GM23338 (cell line): ENCODE measurements around the gene EIF4EBP3. TPM values are rescaled to one million over a fixed set of nuclear protein-coding genes. Genes with fewer than 3 reads are reported as not detected.
"Not testable (repeated sequence)": the region's sequence is repeated elsewhere in the genome, so short reads cannot be mapped to it uniquely, and the experiment has no call there.

ENCODE experiments used
- ATAC-seq: fragments of 200-7000 bp; cut with Tn5 transposase; 3 replicates; pipeline ENCODE4 v1.9.1; 2020
- DNase-seq: peaks from one replicate; pipeline ENCODE4 v3.0.0-alpha.2; 2015; ENCODE audit warnings: low spot score
- H2AFZ ChIP-seq: fragments of 200-600 bp; sonication (generic); 2 replicates; pipeline ENCODE4 v1.8.0; 2016; ENCODE audit warnings: antibody characterized with exemption, mild to moderate bottlenecking, moderate library complexity
- H3F3A ChIP-seq: fragments of 200-600 bp; sonication (generic); replicated peaks from 2 replicates; pipeline ENCODE4 v1.8.0; 2017; ENCODE audit warnings: antibody characterized with exemption, mixed run types, low read depth
- H3K27ac ChIP-seq: fragments of 200-600 bp; sonication (generic); 2 replicates; pipeline ENCODE4 v1.6.1; 2016; ENCODE audit warnings: low read depth
- H3K27me3 ChIP-seq: fragments of 200-600 bp; sonication (generic); 2 replicates; pipeline ENCODE4 v1.8.0; 2016; ENCODE audit warnings: mild to moderate bottlenecking, mixed run types, moderate library complexity; ENCODE audit not compliant: insufficient read depth
- H3K36me3 ChIP-seq: fragments of 200-600 bp; sonication (generic); 2 replicates; pipeline ENCODE4 v1.8.0; 2016; ENCODE audit warnings: mild to moderate bottlenecking; ENCODE audit not compliant: insufficient read depth
- H3K4me1 ChIP-seq: fragments of 200-600 bp; sonication (generic); 2 replicates; pipeline ENCODE4 v1.8.0; 2016; ENCODE audit warnings: mild to moderate bottlenecking, moderate library complexity; ENCODE audit not compliant: insufficient read depth
- H3K4me2 ChIP-seq: fragments of 200-600 bp; sonication (generic); 2 replicates; pipeline ENCODE4 v1.7.1; 2017; ENCODE audit warnings: mixed run types
- H3K4me3 ChIP-seq: fragments of 200-600 bp; sonication (generic); 2 replicates; pipeline ENCODE4 v1.6.1; 2016; ENCODE audit warnings: mixed run types
- H3K79me2 ChIP-seq: fragments of 200-600 bp; sonication (generic); replicated peaks from 2 replicates; pipeline ENCODE4 v1.8.0; 2017; ENCODE audit warnings: mild to moderate bottlenecking; ENCODE audit not compliant: insufficient read depth
- H3K9me2 ChIP-seq: fragments of 200-600 bp; sonication (generic); 2 replicates; pipeline ENCODE4 v1.8.0; 2017; ENCODE audit not compliant: insufficient read depth
- H4K20me1 ChIP-seq: fragments of 200-600 bp; sonication (generic); replicated peaks from 2 replicates; pipeline ENCODE4 v1.8.0; 2017; ENCODE audit warnings: mild to moderate bottlenecking; ENCODE audit not compliant: insufficient read depth
- H3K27ac Mint-ChIP-seq: 2 replicates; pipeline ENCODE4 v1.8.0; 2020; ENCODE audit warnings: inconsistent platforms, mild to moderate bottlenecking, moderate library complexity, mixed read lengths
- H3K27me3 Mint-ChIP-seq: 3 replicates; pipeline ENCODE4 v1.8.0; 2022; ENCODE audit warnings: low read depth, mild to moderate bottlenecking, moderate library complexity, mixed read lengths, inconsistent platforms; ENCODE audit not compliant: insufficient read depth, poor library complexity
- H3K36me3 Mint-ChIP-seq: 3 replicates; pipeline ENCODE4 v1.8.0; 2021; ENCODE audit warnings: low read depth, mild to moderate bottlenecking, inconsistent platforms, moderate library complexity, mixed read lengths
- H3K4me1 Mint-ChIP-seq: 3 replicates; pipeline ENCODE4 v1.8.0; 2020; ENCODE audit warnings: mild to moderate bottlenecking, inconsistent platforms, mixed read lengths
- H3K4me3 Mint-ChIP-seq: 3 replicates; pipeline ENCODE4 v1.8.0; 2021; ENCODE audit warnings: moderate library complexity, mild to moderate bottlenecking, inconsistent platforms, mixed read lengths
- H3K9me3 Mint-ChIP-seq: 3 replicates; pipeline ENCODE4 v1.8.0; 2020; ENCODE audit warnings: moderate library complexity, mild to moderate bottlenecking, inconsistent platforms, mixed read lengths
- CREB1 ChIP-seq: fragments of 250-450 bp; sonication (Bioruptor Pico); IDR thresholded peaks from 2 replicates; pipeline ENCODE4 v1.5.0; 2020; ENCODE audit warnings: low read depth, mild to moderate bottlenecking, moderate library complexity
- JUNB ChIP-seq: IDR thresholded peaks from one replicate; pipeline ENCODE4 v1.6.1; 2016; ENCODE audit warnings: antibody characterized with exemption; ENCODE audit not compliant: unreplicated experiment
- NANOG ChIP-seq: IDR thresholded peaks from 2 replicates; pipeline ENCODE4 v1.6.1; 2016; ENCODE audit warnings: antibody characterized with exemption, borderline replicate concordance
- REST ChIP-seq: IDR thresholded peaks from one replicate; pipeline ENCODE4 v1.6.1; 2018; ENCODE audit warnings: antibody characterized with exemption; ENCODE audit not compliant: unreplicated experiment
- STAT1 ChIP-seq: IDR thresholded peaks from one replicate; pipeline ENCODE4 v1.6.1; 2016; ENCODE audit warnings: antibody characterized with exemption; ENCODE audit not compliant: unreplicated experiment
- ZNF331 ChIP-seq: fragments of 250-450 bp; sonication (Bioruptor Pico); IDR thresholded peaks from 2 replicates; pipeline ENCODE4 v1.5.0; 2020; ENCODE audit warnings: low read depth, mild to moderate bottlenecking, moderate library complexity
- ZNF462 ChIP-seq: fragments of 250-450 bp; sonication (Bioruptor Pico); IDR thresholded peaks from 2 replicates; pipeline ENCODE4 v1.5.0; 2020; ENCODE audit warnings: mild to moderate bottlenecking, moderate library complexity
- polyA plus RNA-seq: library from polyadenylated mRNA; unstranded; fragments of >200 nt; fragmentation: Nextera tagmentation; extraction: Ambion mirVana; gene quantifications from 2 replicates; pipeline ENCODE4 v1.2.1, GENCODE V29; 2016
- total RNA-seq: library from RNA; depleted of rRNA; stranded (reverse); fragments of >200 nt; shearing (Covaris generic); gene quantifications from 2 replicates; pipeline ENCODE4 v1.2.3, GENCODE V29; 2014
- TF ChIP-seq, protein P1 (sequence below), 2 experiments: fragments of 200-600 bp in 1 of 2; sonication (generic) in 1 of 2; conservative IDR thresholded peaks; 2 replicates each; pipeline versions ENCODE4 v1.5.1 to v1.6.1; 2016 to 2017; ENCODE audit warnings: antibody characterized with exemption in 2 of 2, low read depth in 2 of 2, mild to moderate bottlenecking in 2 of 2, moderate library complexity in 1 of 2

The EIF4EBP3 gene
- total and polyA plus RNA-seq, 2 experiments from 2014 or later, result 2.4 to 21.5 TPM

GRCh38 chr5:140591747-140592372 lies 44.4 kb downstream of the EIF4EBP3 start (continued):
- no peak for TF ChIP-seq ZNF462
- TF ChIP-seq NANOG, result no peak

DNA sequence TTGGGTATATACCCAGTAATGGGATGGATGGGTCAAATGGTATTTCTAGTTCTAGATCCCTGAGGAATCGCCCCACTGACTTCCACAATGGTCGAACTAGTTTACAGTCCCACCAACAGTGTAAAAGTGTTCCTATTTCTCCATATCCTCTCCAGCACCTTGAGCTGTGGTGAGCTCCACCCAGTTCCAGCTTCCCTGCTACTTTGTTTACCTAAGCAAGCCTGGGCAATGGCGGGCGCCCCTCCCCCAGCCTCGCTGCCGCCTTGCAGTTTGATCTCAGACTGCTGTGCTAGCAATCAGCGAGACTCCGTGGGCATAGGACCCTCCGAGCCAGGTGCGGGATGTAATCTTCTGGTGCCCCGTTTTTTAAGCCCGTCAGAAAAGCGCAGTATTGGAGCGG lies 45.6 kb downstream of the EIF4EBP3 start:
- H3K9me3 Mint-ChIP-seq, H3K36me3 ChIP-seq, H3K27me3 ChIP-seq, H3K4me2 ChIP-seq, H3K79me2 ChIP-seq, H3F3A ChIP-seq, H3K4me1 Mint-ChIP-seq, H3K36me3 Mint-ChIP-seq, H3K4me1 ChIP-seq, H3K9me2 ChIP-seq, H3K27ac Mint-ChIP-seq, H3K27me3 Mint-ChIP-seq, H4K20me1 ChIP-seq: not testable (repeated sequence)
- peak overlapping the region; percentile 32; the same call in 1 of the 2 replicates for H3K27ac ChIP-seq
- peak overlapping the region; percentile 27; the same call in 1 of the 3 replicates for H3K4me3 Mint-ChIP-seq
- DNase-seq (peak; percentile 27), ATAC-seq (peak; percentile 45; the same call in 2 of the 3 replicates)
- H2AFZ ChIP-seq, result peak overlapping the region; percentile 72
- H3K4me3 ChIP-seq, result peak overlapping the region; percentile 49

- Mint-ChIP-seq H3K4me3 (no peak overlapping the region), H3K9me3 (peaks cover 6% of the 10 kb centered on the region; the same call in 1 of the 3 replicates), H3K27ac (no peak overlapping the region), H3K4me1 (no peaks in the 10 kb centered on the region), H3K27me3 (peaks cover 2% of the 10 kb centered on the region), H3K36me3 (no peaks in the 10 kb centered on the region)
- no peaks in the 10 kb centered on the region for H3K4me1 ChIP-seq
- peak overlapping the region; percentile 72 for H2AFZ ChIP-seq
- no peak for DNase-seq
- H4K20me1 ChIP-seq, result no peaks in the 10 kb centered on the region
- H3K27ac ChIP-seq, result no peak overlapping the region
- peak; percentile 21; the same call in 2 of the 3 replicates for ATAC-seq
- no peaks in the 10 kb centered on the region for H3K27me3 ChIP-seq
- H3K4me3 ChIP-seq, result no peak overlapping the region
- H3K36me3 ChIP-seq, result no peaks in the 10 kb centered on the region
- no peaks in the 10 kb centered on the region for H3F3A ChIP-seq
- H3K4me2 ChIP-seq, result no peak overlapping the region
- H3K79me2 ChIP-seq, result no peaks in the 10 kb centered on the region
- H3K9me2 ChIP-seq, result no peaks in the 10 kb centered on the region
- no peak for TF ChIP-seq STAT1
- no peak for TF ChIP-seq NANOG
- no peak for TF ChIP-seq JUNB
- TF ChIP-seq, protein P1, sequence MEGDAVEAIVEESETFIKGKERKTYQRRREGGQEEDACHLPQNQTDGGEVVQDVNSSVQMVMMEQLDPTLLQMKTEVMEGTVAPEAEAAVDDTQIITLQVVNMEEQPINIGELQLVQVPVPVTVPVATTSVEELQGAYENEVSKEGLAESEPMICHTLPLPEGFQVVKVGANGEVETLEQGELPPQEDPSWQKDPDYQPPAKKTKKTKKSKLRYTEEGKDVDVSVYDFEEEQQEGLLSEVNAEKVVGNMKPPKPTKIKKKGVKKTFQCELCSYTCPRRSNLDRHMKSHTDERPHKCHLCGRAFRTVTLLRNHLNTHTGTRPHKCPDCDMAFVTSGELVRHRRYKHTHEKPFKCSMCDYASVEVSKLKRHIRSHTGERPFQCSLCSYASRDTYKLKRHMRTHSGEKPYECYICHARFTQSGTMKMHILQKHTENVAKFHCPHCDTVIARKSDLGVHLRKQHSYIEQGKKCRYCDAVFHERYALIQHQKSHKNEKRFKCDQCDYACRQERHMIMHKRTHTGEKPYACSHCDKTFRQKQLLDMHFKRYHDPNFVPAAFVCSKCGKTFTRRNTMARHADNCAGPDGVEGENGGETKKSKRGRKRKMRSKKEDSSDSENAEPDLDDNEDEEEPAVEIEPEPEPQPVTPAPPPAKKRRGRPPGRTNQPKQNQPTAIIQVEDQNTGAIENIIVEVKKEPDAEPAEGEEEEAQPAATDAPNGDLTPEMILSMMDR (conservative IDR thresholded peaks at IDR 0.05; ENCODE audit: low read depth in 2 of 2), result no peak
- TF ChIP-seq CREB1 (CRISPR knock-in tag), result no peak
- no peak for TF ChIP-seq REST
- no peak for TF ChIP-seq ZNF331 (CRISPR knock-in tag)
These were observed 46.7 kb downstream of the EIF4EBP3 start for GRCh38 chr5:140594169-140594568.
